Endothelial cell (in vitro differentiated cells): Measurements from ENCODE around the gene SUSD2. TPM values are rescaled to one million over a fixed set of nuclear protein-coding genes. Genes with fewer than 3 reads are reported as not detected.

Experiments
- DNase-seq: peaks from one replicate; pipeline ENCODE4 v3.0.0; 2021; ENCODE audit warnings: low spot score
- H3K27ac Mint-ChIP-seq: one replicate; pipeline ENCODE4 v1.8.0; 2021; ENCODE audit warnings: mixed read lengths, inconsistent platforms; ENCODE audit not compliant: unreplicated experiment
- H3K27me3 Mint-ChIP-seq: one replicate; pipeline ENCODE4 v1.8.0; 2021; ENCODE audit warnings: mild to moderate bottlenecking, moderate library complexity, mixed read lengths, inconsistent platforms; ENCODE audit not compliant: unreplicated experiment
- H3K36me3 Mint-ChIP-seq: one replicate; pipeline ENCODE4 v1.8.0; 2021; ENCODE audit warnings: mild to moderate bottlenecking, low read depth, mixed read lengths, inconsistent platforms; ENCODE audit not compliant: unreplicated experiment
- H3K4me1 Mint-ChIP-seq: one replicate; pipeline ENCODE4 v1.8.0; 2021; ENCODE audit warnings: mild to moderate bottlenecking, mixed read lengths, inconsistent platforms; ENCODE audit not compliant: unreplicated experiment
- H3K4me3 Mint-ChIP-seq: one replicate; pipeline ENCODE4 v1.8.0; 2021; ENCODE audit warnings: mild to moderate bottlenecking, mixed read lengths, inconsistent platforms; ENCODE audit not compliant: unreplicated experiment
- H3K9me3 Mint-ChIP-seq: one replicate; pipeline ENCODE4 v1.8.0; 2021; ENCODE audit warnings: mixed read lengths, inconsistent platforms; ENCODE audit not compliant: unreplicated experiment
- CTCF ChIP-seq: fragments of 200-600 bp; sonication (generic); IDR thresholded peaks from one replicate; pipeline ENCODE4 v1.5.0; 2021; ENCODE audit warnings: antibody characterized with exemption; ENCODE audit not compliant: unreplicated experiment
- total RNA-seq: library from RNA; stranded (reverse); fragmentation: NEBNext Ultra II Directional; extraction: Animal tissue kit (Norgen Biotek cat#: 25700); gene quantifications from one replicate; pipeline ENCODE4 v1.2.1, GENCODE V29; 2021; ENCODE audit not compliant: unreplicated experiment

Gene SUSD2
- total RNA-seq, 1 donor from 2014 or later, result 0.38 TPM

GRCh38 chr22:24186892-24187670, 5.8 kb downstream of the SUSD2 start:
- no peaks in the 10 kb centered on the region for H3K36me3 Mint-ChIP-seq
- DNase-seq, result no peak
- no peak overlapping the region for H3K27ac Mint-ChIP-seq
- no peaks in the 10 kb centered on the region for H3K4me1 Mint-ChIP-seq
- TF ChIP-seq CTCF, result no peak
- H3K9me3 Mint-ChIP-seq, result no peaks in the 10 kb centered on the region
- peaks cover 6% of the 10 kb centered on the region for H3K27me3 Mint-ChIP-seq
- H3K4me3 Mint-ChIP-seq, result no peak overlapping the region

GRCh38 chr22:24187731-24188644, 6.7 kb downstream of the SUSD2 start:
- Mint-ChIP-seq H3K27ac (no peak overlapping the region), H3K27me3 (peaks cover 6% of the 10 kb centered on the region), H3K36me3 (no peaks in the 10 kb centered on the region), H3K9me3 (no peaks in the 10 kb centered on the region), H3K4me1 (no peaks in the 10 kb centered on the region), H3K4me3 (no peak overlapping the region)
- no peak for TF ChIP-seq CTCF
- DNase-seq, result no peak

- Mint-ChIP-seq H3K27me3 (peaks cover 6% of the 10 kb centered on the region), H3K9me3 (no peaks in the 10 kb centered on the region), H3K4me1 (no peaks in the 10 kb centered on the region), H3K27ac (no peak overlapping the region), H3K36me3 (no peaks in the 10 kb centered on the region), H3K4me3 (no peak overlapping the region)
- DNase-seq, result no peak
- no peak for TF ChIP-seq CTCF
Observed at GRCh38 chr22:24188705-24189248, 7.5 kb downstream of the SUSD2 start.

- H3K36me3 Mint-ChIP-seq, result no peaks in the 10 kb centered on the region
- TF ChIP-seq CTCF, result peak; percentile 68
- peaks cover 6% of the 10 kb centered on the region for H3K27me3 Mint-ChIP-seq
- no peak overlapping the region for H3K4me3 Mint-ChIP-seq
- no peaks in the 10 kb centered on the region for H3K4me1 Mint-ChIP-seq
- H3K9me3 Mint-ChIP-seq, result no peaks in the 10 kb centered on the region
- no peak overlapping the region for H3K27ac Mint-ChIP-seq
- DNase-seq, result peak; percentile 82
Observed at GRCh38 chr22:24189249-24190158, 8.2 kb downstream of the SUSD2 start.
